CD14-positive monocyte (primary cell): Measurements from ENCODE around the gene RUFY4. TPM values are rescaled to one million over a fixed set of nuclear protein-coding genes. Genes with fewer than 3 reads are reported as not detected.

Source experiments
- DNase-seq, 3 donors: peaks; one replicate each; pipeline ENCODE4 v3.0.0-alpha.2; 2011 to 2022
- H2AFZ ChIP-seq: 2 replicates; pipeline ENCODE4 v1.6.0; 2012; ENCODE audit warnings: mild to moderate bottlenecking, low read depth, low read length, inconsistent platforms; ENCODE audit not compliant: insufficient read depth, poor library complexity, severe bottlenecking
- H3K27ac ChIP-seq, 2 donors: 1 replicate in 1 of 2; 2 replicates in 1 of 2; pipeline ENCODE4 v1.5.1; 2012 to 2013; ENCODE audit warnings: low read length in 2 of 2, control low read depth in 1 of 2, inconsistent platforms in 1 of 2, low read depth in 1 of 2, mild to moderate bottlenecking in 1 of 2
- H3K27me3 ChIP-seq, 2 donors: one replicate each; pipeline versions ENCODE4 v1.6.0 to v1.6.1; 2011 to 2013; ENCODE audit warnings: low read length in 2 of 2; ENCODE audit not compliant: control insufficient read depth in 2 of 2, insufficient read depth in 2 of 2
- H3K36me3 ChIP-seq, 2 donors: replicated peaks in 1 of 2; 1 replicate in 1 of 2; 2 replicates in 1 of 2; pipeline versions ENCODE4 v1.5.1 to v1.6.1; 2012 to 2013; ENCODE audit warnings: low read length in 2 of 2, control low read depth in 1 of 2, inconsistent platforms in 1 of 2, mild to moderate bottlenecking in 1 of 2; ENCODE audit not compliant: insufficient read depth in 2 of 2, control insufficient read depth in 1 of 2
- H3K4me1 ChIP-seq, 2 donors: 1 replicate in 1 of 2; 2 replicates in 1 of 2; pipeline versions ENCODE4 v1.5.1 to v1.6.1; 2012 to 2013; ENCODE audit warnings: low read length in 2 of 2, control low read depth in 1 of 2, inconsistent platforms in 1 of 2, mild to moderate bottlenecking in 1 of 2, moderate library complexity in 1 of 2; ENCODE audit not compliant: insufficient read depth in 2 of 2, control insufficient read depth in 1 of 2
- H3K4me2 ChIP-seq: replicated peaks from 2 replicates; pipeline ENCODE3; 2012; ENCODE audit warnings: low read length, moderate library complexity, mild to moderate bottlenecking; ENCODE audit not compliant: poor library complexity, severe bottlenecking; ENCODE audit errors: extremely low read depth
- H3K4me3 ChIP-seq, 3 experiments: fragments of 200-600 bp in 1 of 3; sonication (generic) in 1 of 3; replicated peaks in 1 of 3; 1 replicate in 2 of 3; 2 replicates in 1 of 3; pipeline ENCODE4 v1.5.1; 2011 to 2013; ENCODE audit warnings: low read length in 3 of 3, mild to moderate bottlenecking in 3 of 3, control low read depth in 2 of 3, low read depth in 2 of 3, inconsistent platforms in 1 of 3, moderate library complexity in 1 of 3
- H3K79me2 ChIP-seq: 2 replicates; pipeline ENCODE4 v1.6.0; 2012; ENCODE audit warnings: mild to moderate bottlenecking, control low read depth, inconsistent platforms, low read length, moderate library complexity; ENCODE audit not compliant: insufficient read depth
- H3K9ac ChIP-seq: 2 replicates; pipeline ENCODE4 v1.6.0; 2017; ENCODE audit warnings: low read length, mild to moderate bottlenecking; ENCODE audit not compliant: insufficient read depth, poor library complexity, severe bottlenecking
- H3K9me3 ChIP-seq, 2 donors: replicated peaks in 1 of 2; 1 replicate in 1 of 2; 2 replicates in 1 of 2; pipeline versions ENCODE4 v1.5.1 to v1.6.1; 2012 to 2013; ENCODE audit warnings: low read length in 2 of 2, control low read depth in 1 of 2; ENCODE audit not compliant: control insufficient read depth in 1 of 2, insufficient read depth in 1 of 2
- H4K20me1 ChIP-seq: 2 replicates; pipeline ENCODE4 v1.6.0; 2012; ENCODE audit warnings: mild to moderate bottlenecking, low read length, control low read depth, moderate library complexity; ENCODE audit not compliant: insufficient read depth
- H3K27ac Mint-ChIP-seq, 7 donors: one replicate each; pipeline ENCODE4 v1.8.0; 2020; ENCODE audit warnings: mild to moderate bottlenecking in 7 of 7, mixed read lengths in 7 of 7, moderate library complexity in 6 of 7, inconsistent platforms in 2 of 7
- H3K27me3 Mint-ChIP-seq, 3 donors: one replicate each; pipeline ENCODE4 v1.8.0; 2021 to 2022; ENCODE audit warnings: low read depth in 3 of 3, mild to moderate bottlenecking in 3 of 3, mixed read lengths in 3 of 3, moderate library complexity in 3 of 3, inconsistent platforms in 1 of 3
- H3K36me3 Mint-ChIP-seq, 2 donors: one replicate each; pipeline ENCODE4 v1.8.0; 2020; ENCODE audit warnings: mixed read lengths in 2 of 2, inconsistent platforms in 1 of 2, mild to moderate bottlenecking in 1 of 2
- H3K4me1 Mint-ChIP-seq: one replicate; pipeline ENCODE4 v1.8.0; 2020; ENCODE audit warnings: mild to moderate bottlenecking, mixed read lengths
- H3K4me3 Mint-ChIP-seq, 2 donors: one replicate each; pipeline ENCODE4 v1.8.0; 2020; ENCODE audit warnings: mild to moderate bottlenecking in 2 of 2, mixed read lengths in 2 of 2, moderate library complexity in 1 of 2
- H3K9me3 Mint-ChIP-seq, 7 donors: one replicate each; pipeline ENCODE4 v1.8.0; 2020 to 2022; ENCODE audit warnings: mixed read lengths in 7 of 7, mild to moderate bottlenecking in 6 of 7, moderate library complexity in 6 of 7, inconsistent platforms in 2 of 7
- WGBS: methylation state at CpG from one replicate; pipeline ENCODE4 v1.1.5; 2013; ENCODE audit warnings: missing lambda C conversion rate; ENCODE audit not compliant: insufficient coverage; 5-methylcytosine and 5-hydroxymethylcytosine counted together
- intact Hi-C, 2 donors: fragments of 100-400 bp; cut with micrococcal nuclease; formaldehyde crosslinking; loops; one replicate each; pipeline versions ENCODE4 v1.15.0 to v1.15.1; 2023
- polyA plus RNA-seq, 3 donors: library from polyadenylated mRNA; depleted of rRNA in 1 of 3; unstranded in 2 of 3; stranded (reverse) in 1 of 3; fragments of 300-500 nt in 2 of 3; fragments of >200 nt in 1 of 3; fragmentation: Illumina TruSeq in 2 of 3; gene quantifications; 1 replicate in 2 of 3; 2 replicates in 1 of 3; pipeline ENCODE4 v1.2.3, GENCODE V29; 2012 to 2021
- TF ChIP-seq, protein P1 (sequence below): fragments of 200-600 bp; IDR thresholded peaks from one replicate; pipeline ENCODE4 v1.8.0; 2022; ENCODE audit warnings: antibody characterized with exemption, mild to moderate bottlenecking

RUFY4 gene
- polyA plus RNA-seq, 3 donors: 0.65 to 26.1 (median 0.68) TPM

DNA sequence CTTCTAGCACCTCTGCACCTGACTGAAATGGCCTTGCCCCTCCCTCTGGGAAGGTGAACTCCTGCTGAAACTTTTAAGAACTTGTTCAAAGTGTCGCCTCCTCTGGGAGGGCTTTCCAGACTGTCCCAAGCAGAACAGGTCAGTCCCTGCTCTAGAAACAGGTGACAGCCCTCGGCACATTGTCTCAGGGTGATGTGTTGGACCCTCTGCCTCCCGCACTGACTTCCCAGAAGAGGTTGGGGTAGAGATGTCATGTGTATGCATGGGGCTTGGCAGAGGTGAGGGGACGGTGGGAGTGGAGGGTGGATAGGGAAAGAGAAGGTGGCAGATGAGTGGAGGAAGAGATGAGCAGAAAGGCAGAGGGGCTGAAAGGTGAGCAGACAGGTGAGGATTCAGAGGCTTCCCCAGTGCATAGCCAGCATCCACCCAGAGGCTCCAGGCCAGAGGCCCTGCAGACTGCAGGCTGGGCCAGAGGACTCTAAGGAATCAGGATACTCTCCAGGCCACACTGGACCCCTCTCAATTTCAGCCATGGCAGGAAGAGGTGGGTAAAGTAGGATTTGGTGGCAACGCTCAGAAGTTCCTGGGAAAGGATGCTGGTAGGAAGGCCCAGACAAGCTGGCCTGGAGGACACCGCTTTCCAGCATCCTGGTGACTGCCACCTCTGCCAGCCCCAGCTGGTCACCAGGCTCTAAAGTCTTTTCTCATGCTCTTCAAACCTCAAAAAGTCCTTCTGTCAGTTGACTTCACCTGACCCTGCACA is 41.4 kb upstream of the RUFY4 start:
- Histone ChIP-seq H3K4me2 (no peak overlapping the region), H3K27ac (no peak overlapping the region), H3K9me3 (no peaks in the 10 kb centered on the region), H3K4me3 (no peak overlapping the region), H3K9ac (no peak overlapping the region), H3K79me2 (peaks cover 19% of the 10 kb centered on the region), H4K20me1 (no peaks in the 10 kb centered on the region), H3K27me3 (no peaks in the 10 kb centered on the region), H3K4me1 (peaks cover 4 to 10% of the 10 kb centered on the region in 2 donors), H2AFZ (no peak overlapping the region), H3K36me3 (no peaks in the 10 kb centered on the region)
- no peak overlapping the region for H3K4me3 Mint-ChIP-seq
- H3K4me1 Mint-ChIP-seq: peaks cover 5% of the 10 kb centered on the region
- WGBS: 93% methylated on average over 6 of the region's 6 CpGs
- peaks cover 0 to 4% of the 10 kb centered on the region in 2 donors for H3K36me3 Mint-ChIP-seq
- no peak overlapping the region for H3K27ac Mint-ChIP-seq
- no peak for DNase-seq
- H3K27me3 Mint-ChIP-seq: peaks cover 0 to 5% (median 5%) of the 10 kb centered on the region in 3 donors
- intact Hi-C loops: no loop called here
- H3K9me3 Mint-ChIP-seq: no peaks in the 10 kb centered on the region
- TF ChIP-seq, protein P1, sequence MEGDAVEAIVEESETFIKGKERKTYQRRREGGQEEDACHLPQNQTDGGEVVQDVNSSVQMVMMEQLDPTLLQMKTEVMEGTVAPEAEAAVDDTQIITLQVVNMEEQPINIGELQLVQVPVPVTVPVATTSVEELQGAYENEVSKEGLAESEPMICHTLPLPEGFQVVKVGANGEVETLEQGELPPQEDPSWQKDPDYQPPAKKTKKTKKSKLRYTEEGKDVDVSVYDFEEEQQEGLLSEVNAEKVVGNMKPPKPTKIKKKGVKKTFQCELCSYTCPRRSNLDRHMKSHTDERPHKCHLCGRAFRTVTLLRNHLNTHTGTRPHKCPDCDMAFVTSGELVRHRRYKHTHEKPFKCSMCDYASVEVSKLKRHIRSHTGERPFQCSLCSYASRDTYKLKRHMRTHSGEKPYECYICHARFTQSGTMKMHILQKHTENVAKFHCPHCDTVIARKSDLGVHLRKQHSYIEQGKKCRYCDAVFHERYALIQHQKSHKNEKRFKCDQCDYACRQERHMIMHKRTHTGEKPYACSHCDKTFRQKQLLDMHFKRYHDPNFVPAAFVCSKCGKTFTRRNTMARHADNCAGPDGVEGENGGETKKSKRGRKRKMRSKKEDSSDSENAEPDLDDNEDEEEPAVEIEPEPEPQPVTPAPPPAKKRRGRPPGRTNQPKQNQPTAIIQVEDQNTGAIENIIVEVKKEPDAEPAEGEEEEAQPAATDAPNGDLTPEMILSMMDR: no peak

DNA sequence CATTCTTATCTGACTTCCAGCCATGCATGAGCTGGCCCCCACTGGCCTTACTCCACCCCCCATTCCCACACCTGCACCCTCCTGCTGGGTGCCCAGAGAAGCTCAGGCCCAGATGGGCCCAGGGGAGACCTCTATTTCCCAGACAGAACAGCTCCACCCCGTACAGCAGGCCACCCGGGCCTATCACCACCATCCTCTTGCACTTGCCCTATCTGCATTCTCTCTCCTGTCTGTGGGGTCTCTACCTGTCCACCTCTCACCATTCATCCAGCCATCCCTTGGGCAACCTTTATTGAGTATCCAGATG is 40.9 kb upstream of the RUFY4 start:
- no peak for DNase-seq
- intact Hi-C loops: no loop called here

More for the DNA sequence above, 40.9 kb upstream of the RUFY4 start:
- Histone ChIP-seq H2AFZ (no peak overlapping the region), H3K4me3 (no peak overlapping the region), H3K79me2 (peaks cover 14% of the 10 kb centered on the region), H3K27me3 (no peaks in the 10 kb centered on the region), H3K4me1 (peaks cover 9 to 16% of the 10 kb centered on the region in 2 donors), H3K36me3 (no peaks in the 10 kb centered on the region), H3K4me2 (no peak overlapping the region), H3K9ac (peak overlapping the region; percentile 11), H4K20me1 (no peaks in the 10 kb centered on the region), H3K27ac (no peak overlapping the region), H3K9me3 (no peaks in the 10 kb centered on the region)
- peaks cover 0 to 4% of the 10 kb centered on the region in 2 donors for H3K36me3 Mint-ChIP-seq
- 100% methylated on average over 2 of the region's 2 CpGs for WGBS
- peaks cover 0 to 7% (median 5%) of the 10 kb centered on the region in 3 donors for H3K27me3 Mint-ChIP-seq
- TF ChIP-seq, protein P1: no peak
- peak overlapping the region in 1 of 7 donors; percentile 31 for H3K27ac Mint-ChIP-seq
- H3K4me3 Mint-ChIP-seq: no peak overlapping the region
- no peaks in the 10 kb centered on the region for H3K9me3 Mint-ChIP-seq
- peaks cover 11% of the 10 kb centered on the region for H3K4me1 Mint-ChIP-seq
